ENCODE measurements around the gene RRP1B. TPM values are rescaled to one million over a fixed set of nuclear protein-coding genes. Genes with fewer than 3 reads are reported as not detected.

RRP1B gene
- total RNA-seq, 2 donors from 2014 or later = 11.0 to 22.1 TPM

- Histone ChIP-seq H3K4me3 (no peak overlapping the region), H3K4me1 (peaks cover 3% of the 10 kb centered on the region), H3K9me3 (no peaks in the 10 kb centered on the region), H3K27ac (no peak overlapping the region), H3K36me3 (no peaks in the 10 kb centered on the region), H3K27me3 (no peaks in the 10 kb centered on the region), H3K9ac (ENCODE audit: low read depth in 2 of 2, low read length in 2 of 2) (no peak overlapping the region)
- intact Hi-C loops (cut with DNase I) = no loop called here
- DNase-seq = no peak
- TF ChIP-seq CTCF (IDR thresholded peaks at IDR 0.05) = no peak
These were observed 1.1 kb upstream of the RRP1B start for GRCh38 chr21:43658088-43658741.

GRCh38 chr21:43658769-43659135 lies 608 bp upstream of the RRP1B start:
- peak overlapping the region; percentile 99 for H3K4me3 ChIP-seq
- H3K36me3 ChIP-seq = no peaks in the 10 kb centered on the region
- DNase-seq = peak; percentile 23
- intact Hi-C loops (cut with DNase I) = no loop called here
- H3K9me3 ChIP-seq = no peaks in the 10 kb centered on the region
- peak overlapping the region; percentile 87 for H3K27ac ChIP-seq
- H3K4me1 ChIP-seq = peaks cover 3% of the 10 kb centered on the region
- no peak for TF ChIP-seq CTCF (IDR thresholded peaks at IDR 0.05)
- H3K9ac ChIP-seq (ENCODE audit: low read depth in 2 of 2, low read length in 2 of 2) = no peak overlapping the region
- no peaks in the 10 kb centered on the region for H3K27me3 ChIP-seq

GRCh38 chr21:43662286-43662685 lies 2.9 kb downstream of the RRP1B start:
- Histone ChIP-seq H3K27ac (no peak overlapping the region), H3K36me3 (no peaks in the 10 kb centered on the region), H3K9me3 (no peaks in the 10 kb centered on the region), H3K9ac (ENCODE audit: low read depth in 2 of 2, low read length in 2 of 2) (no peak overlapping the region), H3K27me3 (no peaks in the 10 kb centered on the region), H3K4me1 (peaks cover 3% of the 10 kb centered on the region), H3K4me3 (no peak overlapping the region)
- intact Hi-C loops (cut with DNase I) = no loop called here
- no peak for DNase-seq
- no peak for TF ChIP-seq CTCF (IDR thresholded peaks at IDR 0.05)

- Histone ChIP-seq H3K27ac (no peak overlapping the region), H3K4me1 (peaks cover 3% of the 10 kb centered on the region)
These were observed 3.7 kb downstream of the RRP1B start for GRCh38 chr21:43663033-43663432.

GRCh38 chr21:43664358-43664757 lies 5.0 kb downstream of the RRP1B start:
- no peak for DNase-seq
- Histone ChIP-seq H3K27ac (no peak overlapping the region), H3K27me3 (no peaks in the 10 kb centered on the region), H3K36me3 (no peaks in the 10 kb centered on the region), H3K9ac (ENCODE audit: low read depth in 2 of 2, low read length in 2 of 2) (no peak overlapping the region), H3K9me3 (no peaks in the 10 kb centered on the region), H3K4me3 (no peak overlapping the region), H3K4me1 (peaks cover 3% of the 10 kb centered on the region)
- TF ChIP-seq CTCF (IDR thresholded peaks at IDR 0.05) = no peak
- intact Hi-C loops (cut with DNase I) = no loop called here

More at GRCh38 chr21:43663033-43663432, 3.7 kb downstream of the RRP1B start:
- Histone ChIP-seq H3K9ac (ENCODE audit: low read depth in 2 of 2, low read length in 2 of 2) (no peak overlapping the region), H3K4me3 (no peak overlapping the region), H3K36me3 (no peaks in the 10 kb centered on the region), H3K9me3 (no peaks in the 10 kb centered on the region), H3K27me3 (no peaks in the 10 kb centered on the region)
- TF ChIP-seq CTCF (IDR thresholded peaks at IDR 0.05) = no peak
- no peak for DNase-seq
- intact Hi-C loops (cut with DNase I) = no loop called here
